GM21390 (cell line): Measurements from ENCODE around the gene OR10A5.
"Not testable (repeated sequence)": the region's sequence is repeated elsewhere in the genome, so short reads cannot be mapped to it uniquely, and the experiment has no call there.

ENCODE experiments used
- ATAC-seq: cut with Tn5 transposase; IDR thresholded peaks from one replicate; pipeline ENCODE4 v1.9.1; 2021; ENCODE audit not compliant: unreplicated experiment

OR10A5 gene

GRCh38 chr11:6845383-6845782 lies at the start of gene OR10A5:
Gene OR10A5 (plus strand): TSS chr11:6845683. CDS start chr11:6845683, 0 bp downstream.
- ATAC-seq, result no peak

GRCh38 chr11:6799402-6799801 lies 46.1 kb upstream of the OR10A5 start, which contains the start of gene OR6A2:
Gene OR6A2 (minus strand): TSS chr11:6799689. CDS start chr11:6795708, 3,981 bp downstream.
- no peak for ATAC-seq

GRCh38 chr11:6801075-6801474 lies 44.4 kb upstream of the OR10A5 start:
- not testable (repeated sequence) for ATAC-seq

- ATAC-seq, result peak; percentile 94
Observed at GRCh38 chr11:6812390-6813005, 33.0 kb upstream of the OR10A5 start.

- no peak for ATAC-seq
Observed at GRCh38 chr11:6813656-6814055, 31.8 kb upstream of the OR10A5 start.

- no peak for ATAC-seq
Observed at GRCh38 chr11:6817694-6818093, 27.8 kb upstream of the OR10A5 start.

GRCh38 chr11:6818967-6819366 lies 26.5 kb upstream of the OR10A5 start:
- no peak for ATAC-seq

- no peak for ATAC-seq
Observed at GRCh38 chr11:6824136-6824823, 21.2 kb upstream of the OR10A5 start.

GRCh38 chr11:6825231-6825744 lies 20.2 kb upstream of the OR10A5 start:
- no peak for ATAC-seq

- no peak for ATAC-seq
Observed at GRCh38 chr11:6828103-6828502, 17.4 kb upstream of the OR10A5 start.

GRCh38 chr11:6833356-6833755 lies 12.1 kb upstream of the OR10A5 start:
- ATAC-seq, result no peak

GRCh38 chr11:6834021-6834420 lies 11.5 kb upstream of the OR10A5 start:
- no peak for ATAC-seq

- no peak for ATAC-seq
Observed at GRCh38 chr11:6841694-6842093, 3.8 kb upstream of the OR10A5 start.

- no peak for ATAC-seq
Observed at GRCh38 chr11:6843670-6844069, 1.8 kb upstream of the OR10A5 start.

GRCh38 chr11:6844356-6844755 lies 1.1 kb upstream of the OR10A5 start:
- no peak for ATAC-seq

GRCh38 chr11:6850526-6850925 lies 5.0 kb downstream of the OR10A5 start:
- ATAC-seq, result no peak

GRCh38 chr11:6854801-6855200 lies 9.3 kb downstream of the OR10A5 start:
- ATAC-seq, result not testable (repeated sequence)

- no peak for ATAC-seq
Observed at GRCh38 chr11:6855971-6856541, 10.6 kb downstream of the OR10A5 start.

GRCh38 chr11:6856871-6857270 lies 11.4 kb downstream of the OR10A5 start:
- ATAC-seq, result peak; percentile 93

GRCh38 chr11:6862961-6863360 lies 17.5 kb downstream of the OR10A5 start, which contains the start of gene OR10A2:
Gene OR10A2 (plus strand): TSS chr11:6863057. CDS start chr11:6869755, 6,698 bp downstream.
- ATAC-seq, result no peak

- ATAC-seq, result no peak
Observed at GRCh38 chr11:6864438-6864837, 19.0 kb downstream of the OR10A5 start.

GRCh38 chr11:6871278-6871677 lies 25.8 kb downstream of the OR10A5 start:
- no peak for ATAC-seq
